ENCODE measurements around the gene ZC3H10. TPM values are rescaled to one million over a fixed set of nuclear protein-coding genes. Genes with fewer than 3 reads are reported as not detected.
A peak's percentile ranks its signal among the peaks of the same experiment; 100 is the strongest.

ZC3H10 gene
- total RNA-seq, 2 experiments from 2014 or later, result 12.6 to 16.5 TPM

DNA sequence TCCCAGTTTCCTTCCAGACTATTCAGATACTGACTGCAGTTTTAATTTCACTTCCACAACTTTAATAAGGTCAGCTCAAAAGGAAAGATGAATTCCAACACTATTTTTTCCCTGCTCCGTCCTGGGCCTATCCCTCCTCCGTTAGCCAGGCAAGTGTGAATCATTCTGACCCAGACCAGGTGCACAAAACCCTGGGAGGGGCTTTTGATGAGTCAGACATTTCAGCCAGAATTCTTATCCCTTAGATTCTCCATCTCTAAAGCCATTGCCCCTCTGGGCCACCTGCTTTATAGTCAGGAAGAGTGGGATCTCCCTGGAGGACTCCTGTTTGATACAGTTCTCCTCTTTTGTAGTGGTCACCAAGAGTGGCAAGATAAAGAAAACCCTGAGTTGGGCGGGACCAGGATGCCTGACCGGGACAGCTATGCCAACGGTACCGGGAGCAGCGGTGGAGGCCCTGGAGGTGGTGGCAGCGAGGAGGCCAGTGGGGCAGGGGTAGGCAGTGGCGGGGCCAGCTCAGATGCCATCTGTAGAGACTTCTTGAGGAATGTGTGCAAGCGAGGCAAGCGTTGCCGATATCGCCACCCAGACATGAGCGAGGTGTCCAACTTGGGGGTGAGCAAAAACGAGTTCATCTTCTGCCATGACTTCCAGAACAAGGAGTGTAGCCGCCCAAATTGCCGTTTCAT lies 2.2 kb downstream of the ZC3H10 start:
- H3K4me1 ChIP-seq (ENCODE audit: insufficient read depth, low read length, poor library complexity, severe bottlenecking), result peaks cover 35% of the 10 kb centered on the region
- TF ChIP-seq, protein P1, sequence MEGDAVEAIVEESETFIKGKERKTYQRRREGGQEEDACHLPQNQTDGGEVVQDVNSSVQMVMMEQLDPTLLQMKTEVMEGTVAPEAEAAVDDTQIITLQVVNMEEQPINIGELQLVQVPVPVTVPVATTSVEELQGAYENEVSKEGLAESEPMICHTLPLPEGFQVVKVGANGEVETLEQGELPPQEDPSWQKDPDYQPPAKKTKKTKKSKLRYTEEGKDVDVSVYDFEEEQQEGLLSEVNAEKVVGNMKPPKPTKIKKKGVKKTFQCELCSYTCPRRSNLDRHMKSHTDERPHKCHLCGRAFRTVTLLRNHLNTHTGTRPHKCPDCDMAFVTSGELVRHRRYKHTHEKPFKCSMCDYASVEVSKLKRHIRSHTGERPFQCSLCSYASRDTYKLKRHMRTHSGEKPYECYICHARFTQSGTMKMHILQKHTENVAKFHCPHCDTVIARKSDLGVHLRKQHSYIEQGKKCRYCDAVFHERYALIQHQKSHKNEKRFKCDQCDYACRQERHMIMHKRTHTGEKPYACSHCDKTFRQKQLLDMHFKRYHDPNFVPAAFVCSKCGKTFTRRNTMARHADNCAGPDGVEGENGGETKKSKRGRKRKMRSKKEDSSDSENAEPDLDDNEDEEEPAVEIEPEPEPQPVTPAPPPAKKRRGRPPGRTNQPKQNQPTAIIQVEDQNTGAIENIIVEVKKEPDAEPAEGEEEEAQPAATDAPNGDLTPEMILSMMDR (conservative IDR thresholded peaks at IDR 0.05; ENCODE audit: low read length), result no peak
- TF ChIP-seq EZH2phosphoT487 (IDR thresholded peaks at IDR 0.05; ENCODE audit: borderline replicate concordance, low read depth, low read length), result no peak
- ChIA-PET CTCF (ENCODE audit: unreplicated experiment) (interaction anchor here (0.5 to 2.6 kb wide), 6 partner anchors 7 to 341 kb away, joined by 3 to 23 read pairs (median 4); partner anchors contain the start of genes PA2G4 and SMARCC2), POLR2A (interaction anchor here (1.0 to 5.7 kb wide), 6 partner anchors 8 to 341 kb away, joined by 3 to 64 read pairs (median 4); partner anchors contain the start of genes ESYT1 and PA2G4)
- H3K4me3 ChIP-seq (ENCODE audit: low read depth, low read length, poor library complexity, severe bottlenecking), result no peak overlapping the region
- H3K36me3 ChIP-seq (ENCODE audit: insufficient read depth, low read length), result peaks cover 42% of the 10 kb centered on the region
- peaks cover 16% of the 10 kb centered on the region for H3K79me2 ChIP-seq (ENCODE audit: insufficient read depth, low read depth, low read length)
- no peak overlapping the region for H3K27ac ChIP-seq (ENCODE audit: low read depth, low read length, poor library complexity, severe bottlenecking)
- no peaks in the 10 kb centered on the region for H3K9me3 ChIP-seq (ENCODE audit: low read length)
- intact Hi-C loops (cut with micrococcal nuclease; ENCODE audit: unreplicated experiment), result no loop called here
- H3K4me2 ChIP-seq (ENCODE audit: low read length), result peak overlapping the region; percentile 85
- no peak overlapping the region for H2AFZ ChIP-seq (ENCODE audit: low read length)
- no peak for DNase-seq (ENCODE audit: low spot score)
- no TSS peak for BruUV-seq (replicated peaks)
- H4K20me1 ChIP-seq (ENCODE audit: insufficient read depth, low read length), result no peaks in the 10 kb centered on the region
- H3K9me2 ChIP-seq (ENCODE audit: insufficient read depth, low read length), result no peaks in the 10 kb centered on the region

DNA sequence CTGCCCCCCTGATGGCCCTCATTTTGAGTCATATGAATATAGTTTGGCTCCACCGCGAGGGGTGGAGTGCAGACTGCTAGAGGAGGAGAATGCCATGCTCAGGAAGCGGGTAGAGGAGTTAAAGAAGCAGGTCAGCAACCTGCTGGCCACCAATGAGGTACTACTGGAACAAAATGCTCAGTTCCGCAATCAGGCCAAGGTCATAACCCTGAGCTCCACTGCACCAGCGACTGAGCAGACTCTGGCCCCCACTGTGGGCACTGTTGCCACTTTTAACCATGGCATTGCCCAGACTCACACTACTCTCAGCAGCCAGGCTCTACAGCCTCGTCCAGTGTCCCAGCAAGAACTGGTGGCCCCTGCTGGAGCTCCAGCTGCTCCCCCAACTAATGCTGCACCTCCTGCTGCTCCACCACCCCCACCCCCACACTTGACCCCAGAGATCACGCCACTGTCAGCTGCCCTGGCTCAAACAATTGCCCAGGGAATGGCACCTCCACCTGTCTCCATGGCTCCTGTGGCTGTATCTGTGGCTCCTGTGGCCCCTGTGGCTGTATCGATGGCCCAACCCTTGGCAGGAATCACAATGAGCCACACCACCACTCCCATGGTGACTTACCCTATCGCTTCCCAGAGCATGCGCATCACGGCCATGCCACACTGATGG lies 3.3 kb downstream of the ZC3H10 start:
- Histone ChIP-seq H3K4me3 (ENCODE audit: low read depth, low read length, poor library complexity, severe bottlenecking) (no peak overlapping the region), H2AFZ (ENCODE audit: low read length) (no peak overlapping the region), H3K9me2 (ENCODE audit: insufficient read depth, low read length) (no peaks in the 10 kb centered on the region), H3K36me3 (ENCODE audit: insufficient read depth, low read length) (peaks cover 42% of the 10 kb centered on the region), H3K4me2 (ENCODE audit: low read length) (no peak overlapping the region), H3K79me2 (ENCODE audit: insufficient read depth, low read depth, low read length) (peaks cover 16% of the 10 kb centered on the region), H4K20me1 (ENCODE audit: insufficient read depth, low read length) (no peaks in the 10 kb centered on the region), H3K27ac (ENCODE audit: low read depth, low read length, poor library complexity, severe bottlenecking) (no peak overlapping the region), H3K9me3 (ENCODE audit: low read length) (no peaks in the 10 kb centered on the region), H3K4me1 (ENCODE audit: insufficient read depth, low read length, poor library complexity, severe bottlenecking) (peaks cover 42% of the 10 kb centered on the region)
- intact Hi-C loops (cut with micrococcal nuclease; ENCODE audit: unreplicated experiment), result no loop called here
- CTCF ChIA-PET (ENCODE audit: unreplicated experiment), result no interaction called here
- POLR2A ChIA-PET, result no interaction called here
- DNase-seq (ENCODE audit: low spot score), result no peak
- no TSS peak for BruUV-seq (replicated peaks)
- no peak for TF ChIP-seq EZH2phosphoT487 (IDR thresholded peaks at IDR 0.05; ENCODE audit: borderline replicate concordance, low read depth, low read length)
- TF ChIP-seq, protein P1 (conservative IDR thresholded peaks at IDR 0.05; ENCODE audit: low read length), result no peak

All from OCI-LY7 (cell line).